DLD1 (cell line): ENCODE measurements around the gene EPYC.

Experiments used
- in situ Hi-C: cut with HindIII; loops from 2 replicates; pipeline ENCODE4 v1.10.0; 2017; ENCODE audit warnings: low sequenced_read_pairs

Gene EPYC

GRCh38 chr12:90959538-90960139 lies 45.1 kb downstream of the EPYC start:
- in situ Hi-C loops = no loop called here

DNA sequence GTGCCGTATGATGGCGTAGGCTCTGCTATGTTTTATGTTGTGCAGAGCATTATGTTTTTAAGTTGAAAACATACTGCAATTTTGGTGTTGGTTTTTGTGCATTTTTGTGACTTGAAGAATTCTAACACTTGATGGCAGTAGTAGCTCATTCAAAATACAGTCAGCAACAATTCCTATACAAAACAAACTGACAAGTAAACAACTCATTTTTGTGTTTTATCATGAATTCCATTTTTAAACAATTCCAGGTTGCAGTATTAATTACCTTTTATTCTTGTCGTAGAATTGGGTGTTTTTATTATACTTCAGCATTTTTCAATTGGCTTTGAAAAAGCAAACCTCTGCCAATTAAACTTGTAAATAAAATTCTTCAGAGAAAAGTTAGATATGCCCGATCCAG lies 45.7 kb downstream of the EPYC start:
- in situ Hi-C loops = no loop called here

DNA sequence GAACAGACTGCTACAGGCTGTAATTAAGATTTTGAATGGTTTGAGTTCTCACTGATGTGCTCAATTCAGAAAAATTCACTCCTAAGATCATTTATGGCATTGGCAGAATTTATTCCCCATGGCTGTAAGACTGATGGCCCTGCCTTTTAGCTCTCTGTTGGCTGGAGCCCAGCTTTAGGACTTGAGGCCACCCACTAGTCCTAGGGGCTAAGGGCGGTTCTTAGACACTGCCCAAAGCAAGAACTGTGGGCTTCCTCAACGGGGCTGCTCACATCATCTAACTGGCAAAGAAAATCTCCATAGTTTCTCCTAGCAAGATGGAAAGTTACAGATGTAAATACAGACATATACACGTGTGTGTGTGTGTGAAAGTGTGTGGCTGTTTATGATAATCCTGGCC lies 46.4 kb downstream of the EPYC start:
- in situ Hi-C loops = no loop called here

- in situ Hi-C loops = no loop called here
Observed at GRCh38 chr12:90954921-90955320, 49.9 kb downstream of the EPYC start, which contains the start of gene CCER1. Gene CCER1 (minus strand): TSS chr12:90955176. CDS start chr12:90954742, 434 bp downstream.

- in situ Hi-C loops = no loop called here
Observed at GRCh38 chr12:90954428-90954827, 50.3 kb downstream of the EPYC start.

DNA sequence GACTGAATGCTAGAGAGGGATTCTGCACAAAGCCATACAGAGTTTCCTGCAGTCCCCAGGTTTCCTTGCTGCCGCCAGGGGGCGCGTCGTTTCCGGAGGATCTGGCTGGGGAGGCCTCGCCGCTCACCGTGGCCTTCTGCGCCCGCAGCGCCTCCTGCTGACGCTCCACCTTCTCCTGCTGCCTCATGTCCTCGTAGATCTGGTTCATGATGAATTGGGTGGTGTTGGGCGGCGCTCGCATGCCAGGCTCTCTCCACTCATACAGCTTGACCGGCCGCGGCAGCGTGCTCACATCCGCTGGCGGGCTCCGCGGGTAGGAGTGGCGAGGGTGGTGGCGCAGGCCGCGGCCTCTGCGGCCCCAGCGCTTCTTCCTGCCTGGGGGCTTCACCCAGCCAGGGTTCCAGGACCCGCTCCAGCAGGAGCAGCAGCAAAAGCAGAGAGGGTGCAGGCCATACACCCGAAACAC lies 50.8 kb downstream of the EPYC start:
- in situ Hi-C loops = no loop called here

DNA sequence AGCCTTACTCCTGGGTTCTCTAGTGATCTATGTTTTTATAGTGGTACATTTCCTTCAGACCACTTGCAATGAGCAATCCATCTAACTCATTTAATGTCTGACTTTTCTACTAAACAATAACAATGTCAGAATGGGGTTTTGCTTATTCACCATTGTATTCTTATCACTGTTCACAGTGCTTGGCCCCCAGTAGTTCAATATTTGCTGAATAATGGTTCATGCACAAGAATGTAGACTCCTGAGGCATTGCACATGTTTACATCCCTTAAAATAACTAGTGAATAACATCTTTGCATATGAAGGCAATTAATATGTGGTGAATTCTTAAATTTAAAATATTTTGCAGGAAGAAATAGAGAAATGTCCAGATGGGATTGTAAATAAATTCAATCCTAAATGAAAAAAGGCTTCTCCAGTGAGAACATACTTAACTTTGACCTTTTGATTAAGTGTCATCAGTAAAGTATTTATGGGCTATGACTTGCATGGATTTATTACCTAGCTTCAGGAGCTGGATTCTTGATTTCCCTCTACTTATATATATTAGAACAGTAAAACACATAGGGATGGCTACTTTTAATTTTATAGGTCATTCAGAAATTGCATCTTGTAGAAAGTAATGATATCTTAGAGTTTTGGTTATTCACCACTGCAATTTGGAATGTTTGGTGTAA lies 53.2 kb downstream of the EPYC start:
- in situ Hi-C loops = no loop called here

- in situ Hi-C loops = no loop called here
Observed at GRCh38 chr12:90947869-90948268, 56.9 kb downstream of the EPYC start.

- in situ Hi-C loops = no loop called here
Observed at GRCh38 chr12:90945070-90945649, 59.6 kb downstream of the EPYC start.

DNA sequence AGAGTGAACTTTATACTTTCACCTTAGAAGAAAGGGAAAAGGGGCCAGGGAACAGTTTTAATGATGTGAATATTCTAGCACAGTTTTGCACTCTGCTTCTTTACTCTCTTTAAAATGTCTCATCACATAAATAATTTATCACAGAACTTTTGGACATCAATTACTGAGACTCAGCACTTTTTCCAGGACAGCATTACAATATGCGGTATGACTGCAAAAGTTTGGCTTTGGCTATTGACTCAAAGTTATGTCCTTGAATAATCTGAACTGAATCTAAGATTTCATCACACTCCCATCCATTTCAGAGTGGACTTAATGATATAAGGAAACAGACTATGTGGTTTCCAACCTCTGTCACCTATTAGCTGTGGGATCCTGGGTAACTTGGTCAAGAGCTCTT lies 61.5 kb downstream of the EPYC start:
- in situ Hi-C loops = no loop called here

GRCh38 chr12:90940872-90941499 lies 63.8 kb downstream of the EPYC start:
- in situ Hi-C loops = no loop called here

- in situ Hi-C loops = no loop called here
Observed at GRCh38 chr12:90939382-90939781, 65.4 kb downstream of the EPYC start.

DNA sequence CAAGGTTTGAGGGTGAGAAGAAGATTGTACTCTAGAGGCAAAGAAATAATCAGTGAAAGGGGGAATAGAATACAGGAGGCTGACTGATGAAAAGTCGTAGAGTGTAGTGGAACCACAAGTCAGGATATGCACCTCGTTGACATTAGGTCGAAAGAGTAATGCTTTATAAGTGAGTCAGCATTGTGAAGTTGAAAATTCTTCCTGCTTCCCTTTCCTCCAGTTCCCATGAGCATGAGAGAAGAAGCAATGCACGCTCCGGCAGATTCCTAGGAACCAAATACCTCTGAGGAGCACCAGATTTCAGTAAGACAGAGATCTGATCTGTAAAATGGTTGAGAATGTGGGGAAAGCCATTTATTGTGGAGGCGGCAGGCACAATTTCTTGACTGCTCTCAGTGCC lies 66.3 kb downstream of the EPYC start:
- in situ Hi-C loops = no loop called here

- in situ Hi-C loops = no loop called here
Observed at GRCh38 chr12:90937651-90938050, 67.1 kb downstream of the EPYC start.

- in situ Hi-C loops = no loop called here
Observed at GRCh38 chr12:90936230-90937005, 68.4 kb downstream of the EPYC start.

DNA sequence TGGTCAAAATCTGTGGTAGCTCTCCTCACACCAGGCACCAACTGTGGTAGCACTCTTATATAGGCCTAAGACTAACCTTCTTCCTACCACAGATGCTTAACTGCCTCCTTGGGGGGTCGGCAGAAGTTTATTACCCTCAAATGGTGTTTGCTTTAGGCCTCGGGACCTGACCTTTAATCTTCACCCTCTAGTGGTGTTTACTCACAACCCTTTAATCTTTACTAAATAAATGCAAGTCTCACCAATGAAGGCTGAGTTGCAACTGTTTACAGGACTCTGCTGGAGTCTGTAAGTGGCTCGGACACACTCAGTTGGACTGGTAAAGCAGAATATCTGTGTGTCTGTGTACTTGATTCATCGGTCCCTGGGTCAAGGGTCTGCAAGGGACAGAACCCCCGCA lies 79.2 kb downstream of the EPYC start:
- in situ Hi-C loops = no loop called here

DNA sequence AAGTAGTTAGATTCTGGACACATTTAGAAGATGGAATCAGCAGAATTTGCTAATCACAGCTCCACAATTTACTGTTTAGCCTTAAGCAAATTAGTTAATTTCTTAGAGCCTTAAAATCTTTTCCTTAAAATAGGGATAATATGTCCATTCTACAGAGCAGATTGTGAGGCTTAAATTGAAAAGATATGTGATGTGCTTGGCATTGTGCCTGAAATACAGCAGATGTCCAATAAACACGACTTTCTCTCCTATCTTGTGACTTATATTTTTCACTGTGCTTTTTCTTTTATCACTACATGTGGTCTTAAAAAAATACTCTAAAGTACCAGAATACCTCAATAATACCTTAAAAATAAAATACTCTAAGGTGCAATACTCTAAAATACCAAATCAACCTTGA lies 80.4 kb downstream of the EPYC start:
- in situ Hi-C loops = no loop called here

DNA sequence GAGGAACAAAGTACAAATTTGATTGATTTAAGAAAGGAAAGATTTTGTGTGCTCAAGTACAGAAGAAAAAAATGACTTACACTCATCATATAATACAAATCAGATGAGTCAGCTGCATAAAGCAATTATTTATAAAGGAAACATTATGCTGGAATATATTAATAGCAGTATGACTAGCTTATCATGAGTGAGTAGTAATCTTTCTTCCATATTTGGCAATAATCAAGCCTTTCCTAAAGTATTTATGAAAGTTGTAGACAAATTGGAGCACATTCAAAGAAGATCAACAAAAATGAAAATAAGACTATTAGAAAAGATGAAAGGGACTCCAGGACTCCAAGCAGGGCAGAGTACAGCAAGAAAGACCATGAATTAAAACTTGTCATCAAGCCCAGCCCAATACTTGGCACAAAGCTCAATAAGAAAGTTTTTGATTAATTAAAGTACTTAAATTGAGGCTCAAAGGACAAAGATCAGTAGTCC lies 82.6 kb downstream of the EPYC start:
- in situ Hi-C loops = no loop called here

- in situ Hi-C loops = no loop called here
Observed at GRCh38 chr12:90921536-90921935, 83.2 kb downstream of the EPYC start.

- in situ Hi-C loops = no loop called here
Observed at GRCh38 chr12:90920222-90920621, 84.5 kb downstream of the EPYC start.

DNA sequence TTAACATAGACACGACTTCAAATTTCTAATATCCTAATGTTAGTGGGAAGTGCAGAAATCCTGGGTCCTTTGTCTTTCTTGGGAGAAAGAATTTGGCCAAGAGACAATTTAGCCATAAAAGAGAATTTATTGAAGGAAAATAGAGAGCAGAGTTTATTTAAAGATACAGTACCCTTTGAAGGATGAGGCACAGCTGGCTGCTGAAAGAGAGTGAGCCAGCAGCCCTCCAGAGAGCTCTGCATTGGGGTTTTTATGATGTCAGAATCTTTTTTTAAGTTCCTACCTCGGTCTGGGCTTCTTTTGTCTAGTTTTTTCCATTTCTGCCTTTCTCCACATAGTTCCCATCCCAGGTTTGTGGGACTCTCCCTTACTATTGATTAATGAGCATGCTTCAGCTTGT lies 87.3 kb downstream of the EPYC start:
- in situ Hi-C loops = no loop called here
